Small intestine (tissue), 7 donors: ENCODE results near the gene ZNF836. TPM values are rescaled to one million over a fixed set of nuclear protein-coding genes. Genes with fewer than 3 reads are reported as not detected.

ENCODE experiments used
- DNase-seq, 2 donors: peaks; one replicate each; pipeline versions ENCODE4 v3.0.0 to v3.0.0-alpha.2; 2013
- FAIRE-seq: peaks from 2 replicates; lab custom pipeline; 2012; peaks lifted over from hg19 to GRCh38; lab: Jason Lieb, UNC
- H3K27ac ChIP-seq, 3 donors: one replicate each; pipeline ENCODE4 v1.5.1; 2013; ENCODE audit warnings: low read length in 2 of 3, mild to moderate bottlenecking in 2 of 3, control low read depth in 1 of 3, inconsistent platforms in 1 of 3, low read depth in 1 of 3, moderate library complexity in 1 of 3
- H3K27me3 ChIP-seq, 3 donors: one replicate each; pipeline ENCODE4 v1.6.1; 2013; ENCODE audit warnings: low read length in 3 of 3, inconsistent platforms in 1 of 3; ENCODE audit not compliant: control insufficient read depth in 3 of 3, insufficient read depth in 3 of 3
- H3K36me3 ChIP-seq, 3 donors: one replicate each; pipeline ENCODE4 v1.6.1; 2013; ENCODE audit warnings: low read length in 3 of 3, inconsistent platforms in 1 of 3, low read depth in 1 of 3, mild to moderate bottlenecking in 1 of 3, moderate library complexity in 1 of 3; ENCODE audit not compliant: control insufficient read depth in 3 of 3, insufficient read depth in 2 of 3
- H3K4me1 ChIP-seq, 3 donors: one replicate each; pipeline ENCODE4 v1.6.1; 2013; ENCODE audit warnings: low read length in 2 of 3, inconsistent platforms in 1 of 3, low read depth in 1 of 3, mild to moderate bottlenecking in 1 of 3, moderate library complexity in 1 of 3; ENCODE audit not compliant: control insufficient read depth in 3 of 3, insufficient read depth in 2 of 3
- H3K4me3 ChIP-seq, 3 donors: one replicate each; pipeline ENCODE4 v1.5.1; 2013; ENCODE audit warnings: low read length in 3 of 3, control low read depth in 1 of 3, inconsistent platforms in 1 of 3, low read depth in 1 of 3, mild to moderate bottlenecking in 1 of 3, moderate library complexity in 1 of 3
- H3K9me3 ChIP-seq, 2 donors: one replicate each; pipeline ENCODE4 v1.6.1; 2013; ENCODE audit warnings: low read depth in 1 of 2, low read length in 1 of 2; ENCODE audit not compliant: control insufficient read depth in 2 of 2, insufficient read depth in 1 of 2
- WGBS, 3 donors: extraction: QIAGEN DNeasy Blood & Tissue Kit; methylation state at CpG; one replicate each; pipeline ENCODE4 v1.1.7; 2013; 5-methylcytosine and 5-hydroxymethylcytosine counted together
- polyA plus RNA-seq, 4 donors: library from polyadenylated mRNA; stranded (reverse) in 3 of 4; unstranded in 1 of 4; fragments of 200-250 nt in 3 of 4; fragments of 120-200 nt in 1 of 4; gene quantifications; one replicate each; pipeline versions ENCODE4 v1.2.1 to v1.2.3, GENCODE V29; 2013
- donor health status: healthy with polysubstance abuse.
- donor health status: control.
- donor health status: control.
- donor health status: Bipolar disorder and iron deficiency.
- donor health status: healthy.

ZNF836 gene
- polyA plus RNA-seq, 4 donors, result 1.8 to 12.3 (median 3.4) TPM

DNA sequence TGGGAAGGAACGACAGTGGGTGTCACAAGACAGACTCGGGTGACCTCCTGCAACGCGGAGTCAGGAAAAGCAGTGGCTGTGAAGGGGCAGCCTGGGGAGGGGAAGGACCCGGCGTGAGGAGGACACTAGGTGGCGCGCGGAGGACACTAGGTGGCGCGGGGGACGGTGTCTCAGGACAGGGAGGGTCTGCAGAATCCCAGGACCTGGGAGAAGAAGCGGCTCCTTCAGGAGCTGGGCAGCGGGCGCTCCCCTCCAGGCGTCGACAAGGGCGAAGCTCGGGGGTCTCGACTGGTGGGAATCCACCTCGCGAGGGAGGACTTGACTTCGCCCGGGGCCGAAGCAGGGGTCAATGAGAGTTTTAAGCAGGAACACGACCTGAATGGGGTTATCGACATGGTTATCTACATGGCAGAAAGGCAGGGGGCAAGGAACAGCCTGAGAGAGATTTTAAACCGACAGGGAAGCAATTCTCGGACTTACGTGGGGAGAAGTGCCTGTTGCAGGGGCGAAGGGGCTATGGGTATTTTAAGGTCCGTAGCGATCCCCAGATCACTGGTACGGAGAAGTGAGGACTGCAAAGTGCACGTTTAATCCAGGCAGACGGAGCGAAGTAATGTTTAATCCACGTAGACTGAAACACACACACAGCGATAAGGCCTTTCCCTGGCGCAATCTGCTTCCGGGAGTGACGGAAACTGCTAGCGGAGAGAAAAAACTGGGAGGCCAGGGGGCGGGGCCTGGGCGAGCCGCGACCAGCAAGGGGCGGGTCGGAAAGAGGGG, 32.0 kb downstream of the ZNF836 start, which contains the start of gene ZNF616:
Gene ZNF616, minus strand, starts transcription at position 687 of the 780 bp plus-strand sequence. CDS start 9,426 bp downstream, outside the sequence.
- peak; percentile 97 to 98 for DNase-seq
- Histone ChIP-seq H3K27me3 (no peaks in the 10 kb centered on the region), H3K4me1 (peaks cover 0 to 9% (median 2%) of the 10 kb centered on the region in 3 donors), H3K27ac (peak within 1 kb of the TSS; percentile 87 to 99 (median 91)), H3K9me3 (peaks cover 2 to 35% of the 10 kb centered on the region in 2 donors), H3K4me3 (peak within 1 kb of the TSS; percentile 54 to 94 (median 70)), H3K36me3 (peaks cover 0 to 10% (median under 1%) of the 10 kb centered on the region in 3 donors)
- no peak for FAIRE-seq
- WGBS, 3 donors, result 0 to 1% (median 1%) methylated on average over 46 to 49 of the region's 49 CpGs

DNA sequence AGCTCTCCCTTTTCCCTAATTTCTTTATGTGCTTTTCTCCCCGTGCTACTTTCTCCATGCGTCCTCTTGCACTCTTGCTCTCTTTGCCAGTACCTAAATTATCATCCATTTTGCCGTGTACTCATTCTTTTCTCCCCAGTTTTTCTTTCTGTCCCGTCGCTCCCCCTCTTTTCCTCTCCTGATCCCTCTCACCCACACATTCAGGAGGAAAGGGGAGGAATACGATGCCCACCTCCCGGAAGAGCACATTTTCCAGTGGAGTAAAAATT, 32.5 kb downstream of the ZNF836 start:
- FAIRE-seq, result no peak
- DNase-seq, result no peak
- 0 to 1% (median 1%) methylated on average over 7 of the region's 7 CpGs for WGBS, 3 donors

DNA sequence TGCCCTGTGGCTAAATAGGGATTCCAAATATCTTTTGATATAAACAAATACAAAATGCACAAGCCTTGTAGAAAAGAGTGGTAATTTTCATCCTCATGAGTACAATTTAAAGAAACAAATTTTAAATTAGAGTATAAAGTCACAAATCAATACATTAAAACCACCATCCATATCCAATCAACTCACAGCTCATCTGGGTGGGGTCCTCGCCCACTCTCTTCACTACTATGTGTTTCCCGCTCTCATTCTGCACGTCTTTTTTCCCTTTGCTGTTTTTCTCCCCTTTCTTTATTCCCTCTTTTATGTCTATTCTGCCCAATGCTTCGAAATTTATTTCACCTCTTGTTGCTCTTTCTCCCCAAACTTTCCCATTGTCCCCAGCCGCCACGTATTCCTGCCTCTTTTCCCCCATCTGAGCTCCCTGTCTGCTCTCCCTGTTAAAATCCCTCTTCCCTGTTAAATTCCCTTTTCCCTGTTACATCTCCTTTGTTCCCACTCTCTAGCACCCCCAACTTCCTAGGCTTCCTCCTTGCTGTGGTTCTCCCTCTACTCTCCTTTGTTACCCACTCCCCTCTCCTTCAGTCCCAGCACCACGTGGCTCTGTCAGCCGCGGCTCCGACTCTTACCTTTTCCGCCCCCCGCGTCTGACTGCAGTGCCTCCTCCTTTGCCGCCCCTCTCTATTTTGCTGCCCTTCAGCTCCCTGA, 33.0 kb downstream of the ZNF836 start:
- H3K27ac ChIP-seq, result peak overlapping the region in 2 of 3 donors; percentile 87 to 99
- peaks cover 2 to 42% of the 10 kb centered on the region in 2 donors for H3K9me3 ChIP-seq
- 8 to 9% (median 8%) methylated on average over 14 of the region's 14 CpGs for WGBS, 3 donors
- peaks cover 0 to 9% (median 2%) of the 10 kb centered on the region in 3 donors for H3K4me1 ChIP-seq
- H3K27me3 ChIP-seq, result no peaks in the 10 kb centered on the region
- H3K36me3 ChIP-seq, result peaks cover 0 to 11% (median 4%) of the 10 kb centered on the region in 3 donors
- FAIRE-seq (no peak), DNase-seq (peak in 1 of 2 donors; percentile 16)
- peak overlapping the region; percentile 21 to 94 (median 70) for H3K4me3 ChIP-seq

More for the DNA sequence above, 32.5 kb downstream of the ZNF836 start:
- Histone ChIP-seq H3K27me3 (no peaks in the 10 kb centered on the region), H3K9me3 (peaks cover 2 to 40% of the 10 kb centered on the region in 2 donors), H3K4me3 (peak overlapping the region; percentile 21 to 94 (median 70)), H3K4me1 (peaks cover 0 to 9% (median 2%) of the 10 kb centered on the region in 3 donors), H3K27ac (peak overlapping the region in 2 of 3 donors; percentile 87 to 99), H3K36me3 (peaks cover 0 to 10% (median 4%) of the 10 kb centered on the region in 3 donors)

DNA sequence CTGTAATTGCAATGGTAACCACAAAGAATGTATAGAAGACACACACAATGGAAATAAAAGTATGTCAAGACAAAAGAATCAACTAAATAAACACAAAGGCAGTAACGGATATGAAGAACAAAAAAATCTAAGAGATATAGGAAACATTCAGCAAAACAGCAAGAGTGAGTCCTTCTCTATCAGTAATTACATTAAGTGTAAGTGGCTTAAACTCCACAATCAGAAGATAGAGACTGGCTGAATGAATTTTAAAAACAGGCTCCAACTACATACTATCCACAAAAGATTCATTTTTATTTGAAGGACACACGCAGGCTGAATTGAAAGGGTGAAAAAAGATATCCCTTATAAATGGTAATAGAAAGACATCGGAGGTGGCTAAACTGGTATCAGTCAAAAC, 51.1 kb downstream of the ZNF836 start:
- Histone ChIP-seq H3K36me3 (peaks cover 25 to 45% (median 26%) of the 10 kb centered on the region in 3 donors), H3K27me3 (no peaks in the 10 kb centered on the region), H3K4me1 (no peaks in the 10 kb centered on the region), H3K9me3 (peaks cover 11 to 60% of the 10 kb centered on the region in 2 donors), H3K27ac (no peak overlapping the region), H3K4me3 (no peak overlapping the region)
- WGBS, 3 donors, result 97 to 98% (median 97%) methylated on average over 3 of the region's 3 CpGs
- DNase-seq (no peak), FAIRE-seq (no peak)

DNA sequence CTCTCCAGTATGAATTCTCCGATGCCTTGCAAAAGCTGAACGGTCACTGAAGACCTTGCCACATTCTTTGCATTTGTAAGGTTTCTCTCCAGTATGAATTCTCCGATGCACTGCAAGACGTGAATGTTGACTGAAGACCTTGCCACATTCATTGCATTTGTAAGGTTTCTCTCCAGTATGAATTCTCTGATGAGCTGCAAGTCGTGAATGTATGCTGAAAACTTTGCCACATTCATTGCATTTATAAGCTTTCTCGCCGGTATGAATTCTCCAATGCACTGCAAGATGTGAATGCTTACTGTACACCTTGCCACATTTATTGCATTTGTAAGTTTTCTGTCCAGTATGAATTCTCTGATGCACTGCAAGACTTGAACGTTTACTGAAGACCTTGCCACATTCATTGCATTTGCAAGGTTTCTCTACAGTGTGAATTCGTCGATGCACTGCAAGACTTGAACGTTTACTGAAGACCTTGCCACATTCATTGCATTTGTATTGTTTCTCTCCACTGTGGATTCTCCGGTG, 55.8 kb downstream of the ZNF836 start:
- 96 to 97% (median 96%) methylated on average over 12 of the region's 12 CpGs for WGBS, 3 donors
- Histone ChIP-seq H3K27ac (no peak overlapping the region), H3K27me3 (no peaks in the 10 kb centered on the region), H3K9me3 (peaks cover 13 to 62% of the 10 kb centered on the region in 2 donors), H3K36me3 (peaks cover 9 to 28% (median 10%) of the 10 kb centered on the region in 3 donors), H3K4me3 (no peak overlapping the region), H3K4me1 (no peaks in the 10 kb centered on the region)
- DNase-seq (no peak), FAIRE-seq (no peak)

DNA sequence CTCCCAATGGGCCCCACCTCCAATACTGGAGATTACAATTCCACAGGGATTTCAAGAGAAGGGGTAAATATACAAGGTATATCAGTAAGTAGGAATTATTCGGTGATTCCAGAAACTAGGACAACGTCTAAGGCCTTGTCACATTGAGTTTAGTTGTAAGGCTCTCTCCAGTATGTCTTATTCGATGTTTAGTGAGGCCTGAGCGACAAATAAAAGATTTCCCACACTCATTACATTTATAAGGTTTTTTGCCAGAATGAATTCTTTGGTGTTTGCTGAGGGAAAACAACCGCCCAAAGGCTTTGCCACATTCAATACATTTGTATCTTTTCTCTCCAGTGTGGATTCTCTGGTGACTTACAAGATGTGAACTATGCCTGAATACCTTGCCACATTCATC, 56.7 kb downstream of the ZNF836 start:
- FAIRE-seq (no peak), DNase-seq (no peak)
- Histone ChIP-seq H3K4me1 (no peaks in the 10 kb centered on the region), H3K27me3 (no peaks in the 10 kb centered on the region), H3K27ac (no peak overlapping the region), H3K9me3 (peaks cover 13 to 68% of the 10 kb centered on the region in 2 donors), H3K36me3 (peaks cover 9 to 26% (median 10%) of the 10 kb centered on the region in 3 donors), H3K4me3 (no peak overlapping the region)
- 96 to 98% (median 96%) methylated on average over 5 of the region's 5 CpGs for WGBS, 3 donors

DNA sequence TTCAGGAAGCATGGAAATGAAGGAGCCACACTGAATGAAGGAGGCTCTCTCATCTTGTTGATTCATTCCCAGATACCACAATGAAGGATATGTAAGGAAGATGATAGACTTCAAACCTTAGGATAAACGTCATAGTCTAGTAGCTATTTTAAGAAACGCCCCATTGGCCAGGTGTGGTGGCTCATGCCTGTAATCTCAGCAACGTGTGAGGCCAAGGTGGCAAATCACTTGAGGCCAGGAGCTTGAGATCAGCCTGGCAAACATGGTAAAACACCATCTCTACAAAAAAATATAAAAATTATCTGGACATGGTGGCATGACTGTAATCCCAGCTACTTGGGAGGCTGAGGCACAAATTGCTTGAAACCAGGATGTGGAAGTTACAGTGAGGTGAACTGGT, 58.8 kb downstream of the ZNF836 start:
- Histone ChIP-seq H3K9me3 (peaks cover 8 to 61% of the 10 kb centered on the region in 2 donors), H3K4me1 (no peaks in the 10 kb centered on the region), H3K27ac (no peak overlapping the region), H3K36me3 (peaks cover 0 to 15% (median 6%) of the 10 kb centered on the region in 3 donors), H3K4me3 (no peak overlapping the region), H3K27me3 (no peaks in the 10 kb centered on the region)
- DNase-seq (no peak), FAIRE-seq (no peak)
- 79 to 88% (median 81%) methylated on average over 3 of the region's 3 CpGs for WGBS, 3 donors

DNA sequence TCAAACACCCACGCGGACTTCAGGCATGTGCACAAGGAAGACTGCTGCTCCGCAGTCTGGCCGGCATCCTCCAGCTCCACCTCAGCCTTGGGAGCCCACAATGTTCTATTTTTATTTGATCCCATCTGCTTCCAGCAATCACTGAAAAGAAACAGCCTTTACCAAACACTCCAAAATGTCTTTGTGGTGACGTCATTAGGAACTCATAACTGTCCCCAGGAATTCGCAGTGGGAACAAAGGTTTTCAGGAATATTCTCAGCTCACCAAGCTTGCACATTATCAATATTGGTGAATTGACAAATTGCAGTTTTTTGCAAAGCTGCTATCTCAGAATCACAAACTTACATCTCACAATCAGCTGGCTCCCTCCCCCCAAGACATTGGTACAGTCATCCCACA, 60.6 kb downstream of the ZNF836 start:
- no peaks in the 10 kb centered on the region for H3K4me1 ChIP-seq
- H3K4me3 ChIP-seq, result no peak overlapping the region
- H3K36me3 ChIP-seq, result peaks cover 0 to 4% (median 0%) of the 10 kb centered on the region in 3 donors
- 89 to 95% (median 91%) methylated on average over 6 of the region's 6 CpGs for WGBS, 3 donors
- H3K9me3 ChIP-seq, result peaks cover 6 to 62% of the 10 kb centered on the region in 2 donors
- FAIRE-seq, result no peak
- no peaks in the 10 kb centered on the region for H3K27me3 ChIP-seq
- no peak overlapping the region for H3K27ac ChIP-seq
- DNase-seq, result no peak
